ENCODE measurements around the gene IZUMO1. TPM values are rescaled to one million over a fixed set of nuclear protein-coding genes. Genes with fewer than 3 reads are reported as not detected.

Gene IZUMO1
- polyA plus RNA-seq, 1 donor (not counting 4 experiments of a cell fraction or from before 2014, with no cell fraction given) = 0.63 TPM

DNA sequence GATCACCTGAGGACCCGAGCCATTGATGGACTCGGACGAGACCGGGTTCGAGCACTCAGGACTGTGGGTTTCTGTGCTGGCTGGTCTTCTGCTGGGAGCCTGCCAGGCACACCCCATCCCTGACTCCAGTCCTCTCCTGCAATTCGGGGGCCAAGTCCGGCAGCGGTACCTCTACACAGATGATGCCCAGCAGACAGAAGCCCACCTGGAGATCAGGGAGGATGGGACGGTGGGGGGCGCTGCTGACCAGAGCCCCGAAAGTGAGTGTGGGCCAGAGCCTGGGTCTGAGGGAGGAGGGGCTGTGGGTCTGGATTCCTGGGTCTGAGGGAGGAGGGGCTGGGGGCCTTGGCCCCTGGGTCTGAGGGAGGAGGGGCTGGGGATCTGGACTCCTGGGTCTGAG lies 9.5 kb upstream of the IZUMO1 start:
- Histone ChIP-seq H3K4me1 (ENCODE audit: control insufficient read depth, extremely low read depth, insufficient read depth, low read length) (peaks cover 9% of the 10 kb centered on the region), H3K79me2 (ENCODE audit: control insufficient read depth, insufficient read depth, low read length) (peaks cover 3% of the 10 kb centered on the region), H3K4me2 (ENCODE audit: control insufficient read depth, extremely low read depth, insufficient read depth, low read depth, low read length) (no peak overlapping the region), H2AFZ (ENCODE audit: control insufficient read depth, low read length) (no peak overlapping the region), H3K4me3 (ENCODE audit: control insufficient read depth in 2 of 3, extremely low read depth in 1 of 3, insufficient read depth in 2 of 3, low read depth in 1 of 3, low read length in 3 of 3) (no peak overlapping the region), H3K36me3 (ENCODE audit: control insufficient read depth in 2 of 2, extremely low read depth in 1 of 2, insufficient read depth in 2 of 2, low read length in 2 of 2) (peaks cover 0 to under 1% of the 10 kb centered on the region in 2 experiments), H3K27me3 (ENCODE audit: control insufficient read depth, extremely low read depth, insufficient read depth, low read length) (peaks cover 8% of the 10 kb centered on the region), H3K9me3 (ENCODE audit: control insufficient read depth, low read depth, low read length) (no peaks in the 10 kb centered on the region), H3K9me1 (ENCODE audit: control insufficient read depth, extremely low read depth, insufficient read depth, low read length) (peaks cover under 1% of the 10 kb centered on the region), H3K27ac (ENCODE audit: control insufficient read depth, insufficient read depth, low read length) (no peak overlapping the region), H3K9ac (ENCODE audit: control insufficient read depth, extremely low read depth, insufficient read depth, low read length) (no peak overlapping the region), H4K20me1 (ENCODE audit: control insufficient read depth, extremely low read depth, insufficient read depth, low read length) (no peaks in the 10 kb centered on the region)
- TF ChIP-seq, protein P1, sequence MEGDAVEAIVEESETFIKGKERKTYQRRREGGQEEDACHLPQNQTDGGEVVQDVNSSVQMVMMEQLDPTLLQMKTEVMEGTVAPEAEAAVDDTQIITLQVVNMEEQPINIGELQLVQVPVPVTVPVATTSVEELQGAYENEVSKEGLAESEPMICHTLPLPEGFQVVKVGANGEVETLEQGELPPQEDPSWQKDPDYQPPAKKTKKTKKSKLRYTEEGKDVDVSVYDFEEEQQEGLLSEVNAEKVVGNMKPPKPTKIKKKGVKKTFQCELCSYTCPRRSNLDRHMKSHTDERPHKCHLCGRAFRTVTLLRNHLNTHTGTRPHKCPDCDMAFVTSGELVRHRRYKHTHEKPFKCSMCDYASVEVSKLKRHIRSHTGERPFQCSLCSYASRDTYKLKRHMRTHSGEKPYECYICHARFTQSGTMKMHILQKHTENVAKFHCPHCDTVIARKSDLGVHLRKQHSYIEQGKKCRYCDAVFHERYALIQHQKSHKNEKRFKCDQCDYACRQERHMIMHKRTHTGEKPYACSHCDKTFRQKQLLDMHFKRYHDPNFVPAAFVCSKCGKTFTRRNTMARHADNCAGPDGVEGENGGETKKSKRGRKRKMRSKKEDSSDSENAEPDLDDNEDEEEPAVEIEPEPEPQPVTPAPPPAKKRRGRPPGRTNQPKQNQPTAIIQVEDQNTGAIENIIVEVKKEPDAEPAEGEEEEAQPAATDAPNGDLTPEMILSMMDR (optimal IDR thresholded peaks at IDR 0.05 in 1 of 3, IDR thresholded peaks at IDR 0.05 in 1 of 3, conservative IDR thresholded peaks at IDR 0.05 in 1 of 3; ENCODE audit: extremely low read depth in 1 of 3, insufficient read depth in 2 of 3, low read length in 3 of 3) = no peak
- TF ChIP-seq EZH2 (IDR thresholded peaks at IDR 0.05; ENCODE audit: low read length) = no peak
- FAIRE-seq = no peak
- dilution Hi-C loops (cut with MboI; ENCODE audit: extremely low pct_ligation_motif_present, low sequenced_read_pairs) = no loop called here
- DNase-seq (ENCODE audit: low read depth, low spot score) = no peak

DNA sequence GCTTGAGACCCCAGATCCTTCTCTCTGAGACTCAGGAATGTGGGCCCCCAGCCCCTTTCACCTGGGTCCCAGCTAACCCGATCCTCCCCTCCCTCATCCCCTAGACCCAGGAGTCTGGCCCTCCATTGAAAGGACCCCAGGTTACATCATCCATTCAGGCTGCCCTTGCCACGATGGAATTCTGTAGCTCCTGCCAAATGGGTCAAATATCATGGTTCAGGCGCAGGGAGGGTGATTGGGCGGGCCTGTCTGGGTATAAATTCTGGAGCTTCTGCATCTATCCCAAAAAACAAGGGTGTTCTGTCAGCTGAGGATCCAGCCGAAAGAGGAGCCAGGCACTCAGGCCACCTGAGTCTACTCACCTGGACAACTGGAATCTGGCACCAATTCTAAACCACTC lies 9.1 kb upstream of the IZUMO1 start:
- H3K27ac ChIP-seq (ENCODE audit: control insufficient read depth, insufficient read depth, low read length) = no peak overlapping the region
- TF ChIP-seq, protein P1 (optimal IDR thresholded peaks at IDR 0.05 in 1 of 3, IDR thresholded peaks at IDR 0.05 in 1 of 3, conservative IDR thresholded peaks at IDR 0.05 in 1 of 3; ENCODE audit: extremely low read depth in 1 of 3, insufficient read depth in 2 of 3, low read length in 3 of 3) = no peak
- no peak for TF ChIP-seq EZH2 (IDR thresholded peaks at IDR 0.05; ENCODE audit: low read length)
- no peak overlapping the region for H3K4me2 ChIP-seq (ENCODE audit: control insufficient read depth, extremely low read depth, insufficient read depth, low read depth, low read length)
- H2AFZ ChIP-seq (ENCODE audit: control insufficient read depth, low read length) = no peak overlapping the region
- no peaks in the 10 kb centered on the region for H4K20me1 ChIP-seq (ENCODE audit: control insufficient read depth, extremely low read depth, insufficient read depth, low read length)
- H3K27me3 ChIP-seq (ENCODE audit: control insufficient read depth, extremely low read depth, insufficient read depth, low read length) = peaks cover 4% of the 10 kb centered on the region
- no peak overlapping the region for H3K4me3 ChIP-seq (ENCODE audit: control insufficient read depth in 2 of 3, extremely low read depth in 1 of 3, insufficient read depth in 2 of 3, low read depth in 1 of 3, low read length in 3 of 3)
- dilution Hi-C loops (cut with MboI; ENCODE audit: extremely low pct_ligation_motif_present, low sequenced_read_pairs) = no loop called here
- H3K36me3 ChIP-seq (ENCODE audit: control insufficient read depth in 2 of 2, extremely low read depth in 1 of 2, insufficient read depth in 2 of 2, low read length in 2 of 2) = peaks cover 0 to 4% of the 10 kb centered on the region in 2 experiments
- no peak overlapping the region for H3K9ac ChIP-seq (ENCODE audit: control insufficient read depth, extremely low read depth, insufficient read depth, low read length)
- FAIRE-seq (no peak), DNase-seq (ENCODE audit: low read depth, low spot score) (no peak)
- H3K79me2 ChIP-seq (ENCODE audit: control insufficient read depth, insufficient read depth, low read length) = peaks cover 7% of the 10 kb centered on the region
- H3K9me3 ChIP-seq (ENCODE audit: control insufficient read depth, low read depth, low read length) = no peaks in the 10 kb centered on the region
- peaks cover 9% of the 10 kb centered on the region for H3K4me1 ChIP-seq (ENCODE audit: control insufficient read depth, extremely low read depth, insufficient read depth, low read length)
- peaks cover 4% of the 10 kb centered on the region for H3K9me1 ChIP-seq (ENCODE audit: control insufficient read depth, extremely low read depth, insufficient read depth, low read length)
